Cortex of kidney (tissue), 1 donor: Measurements from ENCODE around the gene GCHFR.

Source experiments
- DNase-seq: peaks from one replicate; lab custom pipeline; 2025; lab: John Stamatoyannopoulos, UW

Gene GCHFR

DNA sequence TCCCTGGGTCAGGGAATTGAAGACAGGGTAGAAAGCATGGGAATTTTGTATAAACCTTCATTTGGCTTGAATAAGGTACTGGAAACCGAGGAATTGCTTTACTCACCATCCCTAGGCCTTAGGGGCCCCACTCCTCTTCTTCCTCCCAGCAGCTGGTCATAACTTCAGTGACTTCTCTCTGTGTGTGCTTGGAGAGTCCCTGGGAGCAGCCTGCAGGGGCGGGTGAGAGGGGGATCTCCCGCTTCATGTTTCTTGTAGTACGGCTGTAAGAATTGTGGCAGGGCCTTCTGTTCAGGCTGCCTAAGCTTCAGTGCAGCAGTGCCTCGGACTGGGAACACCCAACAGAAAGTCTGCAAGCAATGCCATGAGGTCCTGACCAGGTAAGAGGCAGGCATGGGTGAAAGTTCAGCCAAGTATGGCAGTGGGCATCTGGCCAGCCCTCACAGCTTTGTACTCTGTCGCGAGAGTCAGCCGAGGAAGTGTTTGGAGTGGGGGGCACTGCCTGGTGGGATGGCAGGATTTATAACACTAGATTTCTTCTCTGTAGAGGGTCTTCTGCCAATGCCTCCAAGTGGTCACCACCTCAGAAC is 45.1 kb downstream of the GCHFR start:
- no peak for DNase-seq

GRCh38 chr15:40812721-40813425 is 49.0 kb downstream of the GCHFR start:
- DNase-seq, result no peak

DNA sequence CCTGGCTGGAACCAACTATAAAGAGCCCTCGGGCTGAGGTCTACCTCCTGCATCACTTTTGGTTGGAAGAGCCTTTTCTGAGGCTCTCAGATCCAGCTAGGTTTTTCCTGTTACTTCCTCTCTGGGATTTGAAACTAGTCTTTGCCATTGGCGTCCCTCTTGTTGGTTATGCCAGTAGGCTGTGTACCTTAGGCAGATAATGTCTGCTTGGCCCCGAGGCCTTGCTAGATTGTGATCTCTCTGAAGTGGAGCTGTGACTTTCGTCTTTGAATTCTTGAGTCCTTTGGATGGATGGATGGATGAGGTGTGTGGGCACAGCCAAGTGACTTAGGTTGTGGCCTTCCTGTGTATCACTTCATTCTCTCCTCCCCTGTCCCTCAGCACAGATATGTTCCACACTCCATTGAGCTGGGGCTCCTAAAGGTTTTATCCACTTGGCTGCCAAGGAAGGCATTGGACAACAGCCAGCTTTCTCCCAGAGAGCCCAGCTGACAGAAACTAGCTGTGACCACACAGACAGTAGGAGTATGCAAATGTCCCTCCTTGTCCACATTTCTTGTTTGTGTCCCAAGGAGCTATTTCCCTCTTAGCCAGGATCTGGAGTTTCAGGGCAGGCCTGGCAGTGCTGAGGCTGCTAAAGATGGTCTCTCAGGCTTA is 51.3 kb downstream of the GCHFR start:
- DNase-seq, result no peak
